SIG-M5 treated with dmso at 0.1 percent for 504 hours (cell line): Measurements from ENCODE around the gene BANF1.
A peak's percentile ranks its signal among the peaks of the same experiment; 100 is the strongest.

Experiments used
- DNase-seq: peaks from one replicate; lab custom pipeline; 2025; ENCODE audit not compliant: unreplicated experiment; lab: John Stamatoyannopoulos, UW

The BANF1 gene

DNA sequence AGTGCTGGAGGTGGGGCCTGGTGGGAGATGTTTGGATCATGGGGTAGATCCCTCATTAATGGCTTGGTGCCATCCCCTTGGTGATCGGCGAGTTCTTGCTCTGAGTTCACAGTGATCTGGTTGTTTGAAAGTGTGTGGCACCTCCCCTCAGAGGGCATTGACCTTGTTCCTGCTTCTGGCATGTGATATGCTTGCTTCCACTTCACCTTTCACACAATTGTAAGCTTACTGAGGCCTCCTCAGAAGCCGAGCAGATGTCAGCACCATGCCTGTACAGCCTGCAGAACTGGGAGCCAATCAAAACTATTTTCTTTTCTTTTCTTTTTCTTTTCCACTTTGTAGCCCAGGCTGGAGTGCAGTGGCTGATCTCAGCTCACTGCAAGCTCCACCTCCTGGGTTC, 35.0 kb downstream of the BANF1 start:
- no peak for DNase-seq

- DNase-seq = no peak
These were observed 37.5 kb downstream of the BANF1 start for GRCh38 chr11:66039765-66040164.

- no peak for DNase-seq
These were observed 40.1 kb downstream of the BANF1 start for GRCh38 chr11:66042227-66042995.

DNA sequence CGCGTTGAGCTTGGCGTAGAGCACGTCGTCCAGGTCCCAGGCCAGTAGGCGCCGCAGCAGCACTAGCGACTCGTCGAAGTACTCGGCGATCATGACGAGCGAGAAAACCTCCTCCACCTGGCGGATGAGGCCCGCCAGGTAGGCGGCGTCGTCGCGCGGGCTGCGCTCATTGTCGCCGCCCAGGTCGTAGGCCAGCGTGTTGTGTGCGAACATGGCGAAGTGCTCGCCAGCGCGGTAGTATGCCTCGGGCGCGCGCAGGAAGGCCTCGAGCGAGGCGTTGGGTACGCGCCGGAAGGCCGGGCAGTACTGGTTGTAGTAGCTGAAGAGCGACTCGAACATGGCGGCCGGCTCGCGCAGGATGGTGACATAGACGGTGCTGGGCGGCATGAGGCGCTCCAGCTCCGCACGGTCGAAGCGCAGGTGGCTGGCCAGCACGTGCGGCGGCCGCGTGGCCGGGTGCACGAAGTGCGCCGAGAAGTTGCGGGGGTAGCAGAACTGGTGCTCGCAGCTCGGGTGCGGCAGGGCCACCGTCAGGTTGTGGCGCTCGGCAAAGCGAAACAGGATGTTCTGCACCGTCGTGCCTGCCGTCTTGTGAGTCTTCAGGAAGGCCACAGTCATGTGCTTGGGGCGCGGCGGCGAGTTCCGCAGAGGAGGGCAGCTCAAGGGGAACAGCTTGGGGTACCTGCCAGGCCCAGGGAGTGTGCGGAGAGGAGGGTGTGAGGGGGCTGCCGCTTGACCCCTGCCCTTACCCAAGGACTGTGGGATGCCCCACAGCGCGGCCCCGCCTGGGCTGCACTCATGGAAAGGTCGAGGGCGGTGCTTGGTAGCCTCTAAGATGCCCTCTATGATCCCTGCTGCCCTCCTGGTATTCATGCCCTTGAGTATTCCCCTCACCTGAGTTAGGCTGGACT, 40.9 kb downstream of the BANF1 start:
- no peak for DNase-seq

GRCh38 chr11:66044757-66045156, 42.5 kb downstream of the BANF1 start:
- DNase-seq = no peak

- DNase-seq = peak; percentile 43
These were observed 42.9 kb downstream of the BANF1 start for GRCh38 chr11:66045177-66045639.

DNA sequence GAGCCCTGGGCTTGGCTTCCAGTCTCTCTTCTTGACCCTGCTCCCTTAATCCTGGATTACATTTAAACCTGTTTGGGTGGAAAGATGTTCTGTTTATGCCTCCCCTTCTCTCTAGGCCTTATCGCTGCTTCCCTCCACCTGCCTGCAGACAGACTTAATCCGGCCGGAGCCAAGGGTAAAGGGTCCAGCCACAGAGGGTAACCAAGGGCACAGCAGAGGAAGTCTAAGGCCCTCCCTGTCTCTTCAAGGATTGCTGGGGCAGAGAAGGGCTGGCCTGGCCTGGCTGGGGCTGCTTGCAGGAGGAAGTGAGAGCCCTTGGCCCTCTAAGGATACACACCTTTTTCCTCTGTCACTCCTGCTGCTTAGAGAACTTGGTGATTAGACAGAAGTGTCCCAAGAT, 44.6 kb downstream of the BANF1 start:
- DNase-seq = no peak

- DNase-seq = no peak
These were observed 45.5 kb downstream of the BANF1 start for GRCh38 chr11:66047541-66048365.

GRCh38 chr11:66048547-66049323, 46.4 kb downstream of the BANF1 start, which contains the start of gene GAL3ST3:
GAL3ST3 (minus strand) TSS chr11:66049161; CDS start chr11:66045415, 3,746 bp downstream.
- no peak for DNase-seq

GRCh38 chr11:66050581-66051231, 48.4 kb downstream of the BANF1 start:
- no peak for DNase-seq

GRCh38 chr11:66051371-66051765, 49.1 kb downstream of the BANF1 start:
- DNase-seq = no peak

- peak; percentile 98 for DNase-seq
These were observed 49.7 kb downstream of the BANF1 start, which contains the start of gene SF3B2 for GRCh38 chr11:66051766-66052663. SF3B2 (plus strand) TSS chr11:66052364; CDS start chr11:66052385, 21 bp downstream.

- no peak for DNase-seq
These were observed 50.3 kb downstream of the BANF1 start for GRCh38 chr11:66052664-66052982.
